ENCODE measurements around the gene TMEM267. TPM values are rescaled to one million over a fixed set of nuclear protein-coding genes. Genes with fewer than 3 reads are reported as not detected.
"Not testable (repeated sequence)": the region's sequence is repeated elsewhere in the genome, so short reads cannot be mapped to it uniquely, and the experiment has no call there.

TMEM267 gene
- polyA plus RNA-seq, 10 donors: 6.8 to 13.6 (median 9.9) TPM

DNA sequence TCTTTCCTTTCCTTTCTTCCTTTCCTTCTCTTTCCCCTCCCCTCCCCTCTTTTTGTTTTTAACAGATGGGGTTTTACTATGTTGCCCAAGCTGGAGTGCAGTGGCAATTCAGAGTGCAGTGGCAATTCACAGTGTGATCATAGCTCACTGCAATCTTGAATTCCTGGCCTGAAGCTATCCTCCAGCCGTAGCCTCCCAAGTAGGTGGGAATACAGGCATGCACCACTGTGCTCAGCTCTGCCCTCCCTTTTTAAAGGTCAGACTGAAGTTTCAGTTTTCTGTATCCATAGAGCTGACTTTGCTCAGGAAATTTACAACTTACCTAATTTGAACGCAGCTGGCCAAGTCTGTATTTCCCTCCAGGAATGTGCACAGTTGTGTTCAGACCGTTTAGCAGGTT is 72.2 kb downstream of the TMEM267 start:
- no peak for DNase-seq

DNA sequence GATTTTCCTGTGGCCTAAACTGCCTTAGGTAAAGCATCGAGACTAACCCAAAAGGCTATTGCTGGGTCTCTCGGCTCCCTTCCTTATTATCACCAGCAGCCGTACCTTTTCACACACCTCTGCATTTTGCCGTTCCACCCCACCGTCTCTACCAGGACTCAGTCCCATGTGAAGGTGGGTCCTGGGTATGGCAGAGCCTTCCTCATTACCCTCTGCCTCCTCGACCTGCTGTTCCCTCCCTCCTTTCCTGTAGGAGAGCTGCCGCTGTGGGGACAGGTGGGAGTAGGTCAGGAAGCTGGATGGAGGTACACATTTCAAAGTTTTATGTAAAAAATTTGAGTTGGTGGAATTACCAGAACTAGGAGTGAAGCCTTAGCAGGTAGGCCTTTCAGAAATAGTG is 73.3 kb downstream of the TMEM267 start:
- no peak for DNase-seq

DNA sequence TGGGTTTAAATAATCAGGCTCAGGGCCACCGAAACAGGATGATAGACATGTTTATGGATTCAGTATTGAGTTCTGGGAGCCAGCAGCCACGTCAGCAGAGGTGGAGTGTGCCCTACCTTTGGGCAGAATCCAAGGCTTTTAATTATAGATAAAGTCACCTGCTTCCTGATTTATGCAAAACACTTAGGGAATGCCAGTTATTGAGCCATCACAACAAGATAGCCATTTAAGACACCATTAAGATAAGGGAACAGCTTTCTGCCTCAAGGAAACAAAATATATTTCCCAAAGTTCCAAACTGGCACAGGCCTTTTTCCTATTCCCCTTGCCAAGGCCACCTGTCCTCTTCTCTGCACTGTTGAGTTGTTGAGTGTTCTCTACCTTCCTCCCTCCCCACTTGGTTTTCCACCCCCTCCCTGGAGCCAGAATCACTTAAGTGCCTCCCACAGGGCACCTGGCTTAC is 73.8 kb downstream of the TMEM267 start:
- DNase-seq: no peak

DNA sequence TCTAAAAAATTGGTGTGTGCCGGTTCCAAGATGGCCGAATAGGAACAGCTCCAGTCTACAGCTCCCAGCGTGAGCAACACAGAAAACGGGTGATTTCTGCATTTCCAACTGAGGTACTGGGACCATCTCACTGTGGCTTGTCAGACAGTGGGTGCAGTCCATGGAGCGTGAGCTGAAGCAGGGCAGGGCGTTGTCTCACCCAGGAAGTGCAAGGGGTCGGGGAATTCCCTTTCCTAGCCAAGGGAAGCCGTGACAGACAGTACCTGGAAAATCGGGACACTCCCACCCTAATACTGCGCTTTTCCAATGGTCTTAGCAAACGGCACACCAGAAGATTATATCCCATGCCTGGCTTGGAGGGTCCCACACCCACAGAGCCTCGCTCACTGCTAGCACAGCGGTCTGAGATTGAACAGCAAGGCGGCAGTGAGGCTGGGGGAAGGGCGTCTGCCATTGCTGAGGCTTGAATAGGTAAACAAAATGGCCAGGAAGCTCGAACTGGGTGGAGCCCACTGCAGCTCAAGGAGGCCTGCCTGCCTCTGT is 81.1 kb downstream of the TMEM267 start:
- DNase-seq: not testable (repeated sequence)

DNA sequence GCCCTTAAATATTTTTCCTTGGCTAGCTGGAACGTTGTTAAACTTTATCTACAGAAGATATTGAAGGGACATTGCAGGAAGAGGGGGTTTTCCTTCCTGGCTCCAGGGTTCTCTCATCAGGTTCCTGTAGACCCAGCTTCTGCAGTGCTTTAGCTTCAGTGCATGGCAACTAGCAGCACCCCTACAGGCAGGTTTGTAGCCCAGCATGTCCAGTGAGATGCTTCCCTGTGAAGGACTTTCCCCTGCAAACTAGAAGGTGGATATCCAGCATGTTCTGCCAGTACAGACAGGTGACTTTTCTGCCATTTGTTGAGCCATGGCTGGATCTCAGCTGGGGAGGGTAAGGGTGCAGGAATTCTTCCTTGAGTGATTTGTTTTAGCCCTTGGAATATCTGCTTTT is 81.8 kb downstream of the TMEM267 start:
- no peak for DNase-seq

DNA sequence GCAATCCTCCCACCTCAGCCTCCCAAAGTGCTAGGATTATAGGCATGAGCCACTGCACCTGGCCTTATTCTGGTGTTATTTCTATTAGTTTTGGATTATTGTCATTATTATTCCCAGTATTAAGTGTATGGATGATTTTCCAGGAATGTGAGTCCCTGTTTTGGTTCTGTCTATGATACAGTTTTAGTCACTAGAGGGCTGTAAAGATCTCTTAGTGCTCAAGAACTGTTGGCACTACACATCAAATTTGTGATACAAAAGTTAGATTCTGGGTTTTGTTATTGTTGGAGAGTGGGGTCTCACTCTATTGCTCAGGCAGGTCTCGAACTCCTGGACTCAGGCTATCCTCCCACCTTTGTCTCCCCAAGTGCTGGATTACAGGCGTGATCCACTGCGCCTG is 83.6 kb downstream of the TMEM267 start:
- DNase-seq: no peak

DNA sequence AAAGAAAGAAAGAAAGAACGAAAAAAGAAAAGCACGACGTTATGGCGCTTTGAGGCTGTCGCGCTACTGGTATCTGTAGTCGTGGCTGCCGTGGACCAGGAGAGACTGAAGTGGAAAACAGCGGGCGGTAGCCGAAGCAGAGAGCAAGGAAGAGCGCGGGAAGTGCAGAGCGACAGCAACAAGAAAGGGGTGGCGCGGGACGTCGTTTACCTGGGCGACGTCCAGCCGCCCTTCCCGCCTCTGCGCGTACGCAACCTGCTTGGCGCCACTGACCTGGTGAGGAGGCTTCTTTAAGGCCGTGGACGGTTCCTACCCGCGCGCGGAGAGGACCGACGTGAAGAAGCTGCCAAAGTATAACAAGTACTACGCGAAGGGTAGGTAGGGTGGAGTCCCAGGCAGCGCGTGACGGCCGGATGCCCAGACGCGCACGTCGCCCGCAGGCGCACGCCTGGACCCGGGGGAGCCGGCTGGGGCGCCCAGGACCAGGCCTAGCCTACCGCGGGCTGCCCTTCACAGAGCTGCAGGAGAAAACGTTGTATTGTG is 86.8 kb downstream of the TMEM267 start:
- DNase-seq: peak; percentile 2 to 68 (median 22)

Other genes starting within 250 kb of the TMEM267 start
- 10 to 100 TPM; 24.3 to 50.9 (median 41.2) TPM for gene HMGCS1, start 170.5 kb downstream of the TMEM267 start, polyA plus RNA-seq (ENCODE audit: insufficient read length in 10 of 10)
- gene CCL28, start 71.5 kb downstream of the TMEM267 start, polyA plus RNA-seq (ENCODE audit: insufficient read length in 10 of 10): 1 to 10 TPM in 1 of 10 donors, under 1 TPM in 9; 0.10 to 1.2 (median 0.24) TPM
- gene C5orf34, start 31.3 kb upstream of the TMEM267 start, polyA plus RNA-seq (ENCODE audit: insufficient read length in 10 of 10): 1 to 10 TPM; 2.5 to 6.7 (median 3.5) TPM
- 100 to 1,000 TPM in 6 of 10 donors, 10 to 100 TPM in 4; 90.1 to 119 (median 101) TPM for gene PAIP1, start 73.2 kb upstream of the TMEM267 start, polyA plus RNA-seq (ENCODE audit: insufficient read length in 10 of 10)
- 100 to 1,000 TPM in 4 of 10 donors, 10 to 100 TPM in 6; 68.7 to 128 (median 93.9) TPM for gene NNT, start 119.3 kb upstream of the TMEM267 start, polyA plus RNA-seq (ENCODE audit: insufficient read length in 10 of 10)